Measurements from ENCODE around the gene TXNL4A.

The TXNL4A gene

DNA sequence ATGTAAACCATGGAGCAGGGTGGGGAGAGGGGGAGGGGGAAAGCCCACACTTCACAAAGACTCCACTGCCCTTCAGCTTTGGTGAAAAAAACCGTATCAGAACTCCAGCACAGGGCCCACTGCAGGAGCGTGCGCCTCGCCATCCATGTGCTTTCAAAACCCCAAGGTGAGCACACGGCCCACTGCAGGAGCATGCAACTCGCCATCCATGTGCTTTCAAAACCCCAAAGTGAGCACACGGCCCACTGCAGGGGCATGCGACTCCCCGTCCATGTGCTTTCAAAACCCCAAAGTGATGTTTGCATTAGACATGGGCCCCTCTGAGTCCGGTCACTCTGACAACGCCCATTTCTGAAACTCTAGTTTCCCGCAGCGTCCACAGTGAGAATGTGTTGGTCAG lies 7.8 kb downstream of the TXNL4A start:
- H3K27me3 ChIP-seq, result no peaks in the 10 kb centered on the region
- no peaks in the 10 kb centered on the region for H3K9me3 ChIP-seq
- TF ChIP-seq Cebpa-rat (IDR thresholded peaks at IDR 0.05), result no peak
- no peak overlapping the region for H3K9ac ChIP-seq
- peaks cover 100% of the 10 kb centered on the region for H4K20me1 ChIP-seq
- H3K4me3 ChIP-seq, result no peak overlapping the region
- H3K27ac ChIP-seq, result no peak overlapping the region
- no peak overlapping the region for H3K4me2 ChIP-seq
- H3K4me1 ChIP-seq, result peaks cover 21% of the 10 kb centered on the region
- peaks cover 75% of the 10 kb centered on the region for H3K36me3 ChIP-seq

DNA sequence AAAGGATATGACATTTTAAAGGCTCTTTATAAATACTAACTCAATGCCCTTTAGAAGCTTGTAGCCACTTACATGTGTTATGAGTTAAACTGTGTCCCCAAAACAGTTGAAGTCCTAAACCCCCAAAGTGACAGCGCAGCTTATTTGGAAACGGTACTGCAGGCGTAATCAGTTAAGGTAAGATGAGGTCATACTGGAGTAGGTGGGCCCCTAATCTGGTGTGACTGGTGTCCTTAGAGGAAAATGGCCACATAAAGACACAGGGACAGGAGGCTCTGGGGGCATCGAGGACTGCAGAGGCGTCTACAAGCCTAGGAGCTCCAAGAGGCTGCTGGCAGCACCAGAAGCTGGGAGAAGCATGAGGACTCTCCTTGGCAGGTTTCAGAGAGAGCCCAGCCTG lies 8.5 kb downstream of the TXNL4A start:
- peaks cover 75% of the 10 kb centered on the region for H3K36me3 ChIP-seq
- H3K4me3 ChIP-seq, result no peak overlapping the region
- no peak for TF ChIP-seq Cebpa-rat (IDR thresholded peaks at IDR 0.05)
- no peaks in the 10 kb centered on the region for H3K27me3 ChIP-seq
- peaks cover 100% of the 10 kb centered on the region for H4K20me1 ChIP-seq
- H3K4me1 ChIP-seq, result peaks cover 14% of the 10 kb centered on the region
- H3K9ac ChIP-seq, result no peak overlapping the region
- H3K9me3 ChIP-seq, result no peaks in the 10 kb centered on the region
- H3K27ac ChIP-seq, result no peak overlapping the region
- no peak overlapping the region for H3K4me2 ChIP-seq

DNA sequence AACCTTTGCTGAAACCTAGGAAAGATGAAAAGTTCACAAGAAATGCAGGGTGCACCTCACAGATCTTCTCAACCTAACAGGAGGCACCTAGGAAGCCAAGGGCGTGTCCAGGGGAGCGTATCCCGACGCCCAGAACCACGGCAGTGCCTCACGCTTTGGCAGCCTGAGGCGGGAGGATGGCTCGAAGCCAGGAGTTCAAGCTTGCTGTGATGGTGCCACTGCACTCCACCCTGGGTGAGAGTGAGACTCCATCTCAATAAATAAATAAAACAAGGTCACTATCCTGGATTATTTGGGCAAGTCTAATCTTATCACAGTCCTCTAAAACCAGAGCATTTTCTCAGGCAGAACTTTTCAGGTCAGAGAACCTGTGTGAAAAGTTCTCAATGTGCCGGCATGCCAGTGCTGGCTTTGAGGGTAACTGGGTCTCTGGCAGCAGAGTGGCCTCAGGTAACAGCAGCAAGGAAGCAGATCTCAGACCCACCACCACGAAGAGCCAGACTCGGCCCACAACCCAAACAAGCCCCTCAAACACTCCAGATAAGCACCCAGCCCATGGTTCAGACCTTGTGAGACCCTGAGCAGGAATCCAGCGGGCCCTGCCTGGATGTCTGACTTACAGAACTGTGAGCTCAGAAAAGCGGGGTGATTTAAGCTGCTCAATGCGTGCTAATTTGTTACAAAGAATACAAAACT lies 12.2 kb downstream of the TXNL4A start:
- no peaks in the 10 kb centered on the region for H3K27me3 ChIP-seq
- H3K4me1 ChIP-seq, result no peaks in the 10 kb centered on the region
- peaks cover 82% of the 10 kb centered on the region for H3K36me3 ChIP-seq
- no peak overlapping the region for H3K27ac ChIP-seq
- no peak for TF ChIP-seq Cebpa-rat (IDR thresholded peaks at IDR 0.05)
- H3K4me2 ChIP-seq, result no peak overlapping the region
- H3K9me3 ChIP-seq, result no peaks in the 10 kb centered on the region
- H3K9ac ChIP-seq, result no peak overlapping the region
- H3K4me3 ChIP-seq, result no peak overlapping the region
- H4K20me1 ChIP-seq, result peaks cover 100% of the 10 kb centered on the region

DNA sequence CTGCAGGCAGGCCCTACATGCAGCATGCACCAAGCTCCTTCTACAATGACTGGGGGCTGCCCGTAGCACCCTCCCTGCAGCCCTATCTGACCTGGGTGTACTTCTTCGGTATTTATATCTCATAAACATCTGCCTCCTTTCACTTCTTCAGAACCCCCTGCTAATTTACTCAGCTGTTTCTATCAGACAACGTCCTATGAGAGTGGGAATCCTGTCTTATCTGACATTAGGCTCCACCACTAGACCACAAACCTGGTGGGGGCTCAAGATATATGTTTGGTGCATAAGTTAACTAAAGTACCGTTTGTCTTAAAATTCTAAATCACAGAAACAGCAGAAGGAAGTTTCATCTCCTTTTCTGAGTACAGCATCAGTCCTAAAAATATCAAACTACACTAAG lies 13.3 kb downstream of the TXNL4A start:
- Histone ChIP-seq H4K20me1 (peaks cover 100% of the 10 kb centered on the region), H3K4me2 (no peak overlapping the region), H3K27ac (no peak overlapping the region), H3K27me3 (no peaks in the 10 kb centered on the region), H3K4me3 (no peak overlapping the region), H3K4me1 (no peaks in the 10 kb centered on the region), H3K9me3 (no peaks in the 10 kb centered on the region), H3K9ac (no peak overlapping the region), H3K36me3 (peaks cover 90% of the 10 kb centered on the region)
- TF ChIP-seq Cebpa-rat (IDR thresholded peaks at IDR 0.05), result no peak

DNA sequence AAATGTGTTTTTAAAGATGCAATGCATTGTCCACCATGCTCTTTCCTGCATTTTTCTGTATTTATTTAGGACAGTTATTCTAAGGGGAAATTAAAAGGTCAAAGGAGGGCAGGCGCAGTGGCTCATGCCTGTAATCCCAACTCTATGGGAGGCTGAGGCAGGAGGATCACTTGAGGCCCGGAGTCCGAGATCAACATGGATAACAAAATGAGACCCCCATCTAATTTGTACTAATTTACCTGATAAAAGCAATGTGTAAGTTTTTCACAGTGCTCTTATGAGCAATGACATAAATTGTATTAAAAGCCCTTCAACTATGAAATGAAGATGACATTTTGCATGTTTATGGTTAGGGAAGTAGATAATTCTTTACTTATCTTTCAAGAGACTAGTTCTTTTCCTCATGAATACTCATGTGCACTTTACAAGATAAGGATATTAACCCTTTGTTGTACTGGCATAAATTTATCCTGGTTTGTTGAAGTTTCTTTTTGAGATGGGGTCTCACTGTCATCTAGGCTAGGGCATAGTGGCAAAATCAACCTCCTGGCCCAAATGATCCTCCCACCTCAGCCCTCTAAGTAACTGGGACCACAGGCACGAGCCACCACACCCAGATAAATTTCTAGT lies 14.2 kb downstream of the TXNL4A start:
- Histone ChIP-seq H4K20me1 (peaks cover 99% of the 10 kb centered on the region), H3K36me3 (peaks cover 89% of the 10 kb centered on the region), H3K9ac (no peak overlapping the region), H3K4me1 (no peaks in the 10 kb centered on the region), H3K27me3 (no peaks in the 10 kb centered on the region), H3K9me3 (no peaks in the 10 kb centered on the region), H3K4me2 (no peak overlapping the region), H3K4me3 (no peak overlapping the region), H3K27ac (no peak overlapping the region)
- TF ChIP-seq Cebpa-rat (IDR thresholded peaks at IDR 0.05), result no peak

DNA sequence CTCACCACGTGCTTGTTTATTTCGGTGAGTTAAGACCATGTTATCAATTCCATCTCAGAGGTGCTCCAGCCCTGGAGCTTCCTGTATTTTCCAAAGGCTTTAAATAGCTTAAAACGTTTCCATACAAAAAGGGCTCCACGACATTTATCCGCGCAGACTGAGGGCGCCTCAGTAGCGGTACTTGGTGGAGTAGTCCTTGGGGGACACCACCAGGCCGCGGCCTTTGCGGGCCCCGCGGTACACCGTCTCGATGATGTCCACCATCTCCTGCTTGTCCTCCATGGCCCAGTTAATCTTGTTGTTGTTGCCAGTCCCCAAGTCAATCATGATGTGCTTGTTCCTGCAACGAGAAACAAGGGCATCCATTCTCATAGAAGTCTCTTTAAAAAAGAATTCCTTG lies 14.8 kb downstream of the TXNL4A start:
- H3K36me3 ChIP-seq, result peaks cover 89% of the 10 kb centered on the region
- peaks cover 95% of the 10 kb centered on the region for H4K20me1 ChIP-seq
- H3K9ac ChIP-seq, result no peak overlapping the region
- no peaks in the 10 kb centered on the region for H3K9me3 ChIP-seq
- no peaks in the 10 kb centered on the region for H3K4me1 ChIP-seq
- no peak overlapping the region for H3K4me3 ChIP-seq
- no peak overlapping the region for H3K27ac ChIP-seq
- TF ChIP-seq Cebpa-rat (IDR thresholded peaks at IDR 0.05), result no peak
- H3K27me3 ChIP-seq, result no peaks in the 10 kb centered on the region
- H3K4me2 ChIP-seq, result no peak overlapping the region

DNA sequence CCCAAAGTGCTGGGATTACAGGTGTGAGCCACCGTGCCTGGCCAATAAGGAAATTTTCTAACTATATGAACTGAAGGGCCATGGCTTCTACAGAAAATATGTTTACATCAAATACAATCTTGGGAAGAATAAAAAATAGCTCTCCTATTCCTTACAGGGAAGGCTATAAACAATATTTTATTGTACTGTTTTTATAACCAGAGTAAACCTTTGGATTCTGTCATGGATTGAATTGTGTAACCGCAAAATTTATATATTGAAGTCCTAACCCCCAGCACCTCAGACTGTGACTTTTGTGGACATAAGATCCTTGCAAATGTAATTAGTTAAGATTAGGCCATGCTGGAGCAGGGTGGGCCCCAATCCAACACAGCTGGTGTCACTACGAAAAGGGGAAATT lies 15.6 kb downstream of the TXNL4A start:
- Histone ChIP-seq H3K9me3 (no peaks in the 10 kb centered on the region), H3K27ac (no peak overlapping the region), H3K27me3 (no peaks in the 10 kb centered on the region), H4K20me1 (peaks cover 95% of the 10 kb centered on the region), H3K4me3 (no peak overlapping the region), H3K9ac (no peak overlapping the region), H3K36me3 (peaks cover 85% of the 10 kb centered on the region), H3K4me2 (no peak overlapping the region), H3K4me1 (no peaks in the 10 kb centered on the region)
- no peak for TF ChIP-seq Cebpa-rat (IDR thresholded peaks at IDR 0.05)

DNA sequence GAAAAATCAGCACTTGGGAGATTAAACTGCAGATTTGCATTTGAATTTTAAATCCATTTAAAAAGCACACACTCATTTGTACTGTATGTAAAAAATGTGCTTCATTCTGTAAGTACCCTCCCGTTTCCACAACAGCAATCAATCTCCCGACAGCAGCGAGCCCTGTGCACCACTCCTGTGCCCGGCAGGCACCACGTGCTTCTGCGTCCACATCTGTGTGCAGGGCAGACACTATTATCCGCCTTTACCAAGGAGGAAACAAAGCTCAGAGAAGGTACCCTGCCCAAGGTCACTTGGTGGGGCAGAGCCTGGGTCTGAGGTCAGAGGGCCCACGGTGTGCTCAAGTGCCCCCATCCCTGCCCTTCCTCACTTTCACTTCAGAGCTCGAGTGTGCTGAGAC lies 16.4 kb downstream of the TXNL4A start:
- H3K4me2 ChIP-seq, result no peak overlapping the region
- TF ChIP-seq Cebpa-rat (IDR thresholded peaks at IDR 0.05), result no peak
- peaks cover 82% of the 10 kb centered on the region for H3K36me3 ChIP-seq
- no peak overlapping the region for H3K27ac ChIP-seq
- no peaks in the 10 kb centered on the region for H3K9me3 ChIP-seq
- no peaks in the 10 kb centered on the region for H3K27me3 ChIP-seq
- H3K4me1 ChIP-seq, result no peaks in the 10 kb centered on the region
- peaks cover 95% of the 10 kb centered on the region for H4K20me1 ChIP-seq
- no peak overlapping the region for H3K9ac ChIP-seq
- no peak overlapping the region for H3K4me3 ChIP-seq

DNA sequence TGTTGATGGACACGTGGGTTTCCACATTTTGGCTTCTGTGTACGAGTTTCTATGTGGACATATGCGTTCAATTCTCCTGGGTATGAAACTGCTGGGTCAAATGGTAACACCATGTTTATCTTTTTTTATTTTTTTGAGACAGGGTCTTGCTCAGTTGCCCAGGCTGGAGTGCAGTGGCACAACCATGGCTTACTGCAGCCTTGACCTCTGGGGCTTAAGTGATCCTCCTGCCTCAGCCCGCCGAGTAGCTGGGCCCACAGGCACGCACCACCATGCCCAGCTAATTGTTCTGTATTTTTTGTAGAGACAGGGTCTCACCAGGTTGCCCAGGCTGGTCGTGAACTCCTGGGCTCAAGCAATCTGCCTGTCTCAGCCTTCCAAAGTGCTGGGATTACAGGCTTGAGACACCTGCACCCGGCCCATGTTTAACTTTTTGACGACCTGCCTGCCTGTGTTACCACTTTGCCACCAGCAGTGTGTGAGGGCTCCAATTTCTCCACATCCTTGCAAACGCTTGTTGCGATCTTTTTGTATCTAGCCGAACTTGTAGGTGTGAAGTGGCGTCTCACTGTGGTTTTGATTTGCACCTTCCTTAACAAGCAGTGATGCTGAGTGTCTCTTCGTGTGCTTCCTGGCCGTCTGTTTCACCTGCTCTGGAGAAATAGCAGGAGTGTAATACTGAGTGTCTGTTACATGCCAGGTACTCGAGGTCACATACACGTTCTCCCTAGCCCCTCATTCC lies 17.0 kb downstream of the TXNL4A start:
- TF ChIP-seq Cebpa-rat (IDR thresholded peaks at IDR 0.05), result no peak
- H4K20me1 ChIP-seq, result peaks cover 94% of the 10 kb centered on the region
- no peak overlapping the region for H3K4me2 ChIP-seq
- no peak overlapping the region for H3K27ac ChIP-seq
- no peaks in the 10 kb centered on the region for H3K9me3 ChIP-seq
- no peaks in the 10 kb centered on the region for H3K27me3 ChIP-seq
- no peaks in the 10 kb centered on the region for H3K4me1 ChIP-seq
- H3K9ac ChIP-seq, result no peak overlapping the region
- peaks cover 76% of the 10 kb centered on the region for H3K36me3 ChIP-seq
- H3K4me3 ChIP-seq, result no peak overlapping the region
